Muscle of leg (tissue), 11 donors: ENCODE results near the gene ARHGAP26. TPM values are rescaled to one million over a fixed set of nuclear protein-coding genes. Genes with fewer than 3 reads are reported as not detected.
A peak's percentile ranks its signal among the peaks of the same experiment; 100 is the strongest.

Source experiments
- DNase-seq: peaks from one replicate; pipeline ENCODE4 v3.0.0; 2013
- H3K27ac ChIP-seq: one replicate; pipeline ENCODE4 v1.5.1; 2013; ENCODE audit warnings: mild to moderate bottlenecking, low read length, control low read depth
- H3K27me3 ChIP-seq: one replicate; pipeline ENCODE4 v1.6.1; 2013; ENCODE audit warnings: low read length; ENCODE audit not compliant: control insufficient read depth, insufficient read depth
- H3K36me3 ChIP-seq: one replicate; pipeline ENCODE4 v1.6.1; 2013; ENCODE audit warnings: low read length; ENCODE audit not compliant: control insufficient read depth, insufficient read depth
- H3K4me1 ChIP-seq: one replicate; pipeline ENCODE4 v1.6.1; 2013; ENCODE audit warnings: low read length; ENCODE audit not compliant: control insufficient read depth, insufficient read depth
- H3K4me3 ChIP-seq: one replicate; pipeline ENCODE4 v1.5.1; 2013; ENCODE audit warnings: low read length, control low read depth
- H3K9me3 ChIP-seq: replicated peaks from 2 replicates; pipeline ENCODE4 v1.6.1; 2013; ENCODE audit warnings: low read depth, low read length; ENCODE audit not compliant: control insufficient read depth
- WGBS: methylation state at CpG from one replicate; pipeline ENCODE4 v1.1.5; 2013; ENCODE audit warnings: missing lambda C conversion rate; ENCODE audit not compliant: insufficient coverage; 5-methylcytosine and 5-hydroxymethylcytosine counted together
- polyA plus RNA-seq, 8 donors: library from polyadenylated mRNA; unstranded; fragments of 120-200 nt; gene quantifications; one replicate each; pipeline versions ENCODE4 v1.2.1 to v1.2.3, GENCODE V29; 2013; ENCODE audit warnings: inconsistent platforms in 1 of 8, low replicate concordance in 1 of 8; ENCODE audit not compliant: insufficient read length in 8 of 8, insufficient read depth in 1 of 8
- total RNA-seq: library from RNA; stranded (reverse); fragments of 120-200 nt; gene quantifications from one replicate; pipeline ENCODE4 v1.2.4, GENCODE V29; 2013

The ARHGAP26 gene
- total and polyA plus RNA-seq, 9 donors: 10.4 to 17.1 (median 13.2) TPM

GRCh38 chr5:143029293-143029692 is 259.1 kb downstream of the ARHGAP26 start:
- 100% methylated on average over 1 of the region's 4 CpGs for WGBS
- Histone ChIP-seq H3K4me1 (peaks cover 26% of the 10 kb centered on the region), H3K36me3 (no peaks in the 10 kb centered on the region), H3K9me3 (no peaks in the 10 kb centered on the region), H3K27ac (no peak overlapping the region), H3K27me3 (no peaks in the 10 kb centered on the region), H3K4me3 (no peak overlapping the region)
- DNase-seq: no peak

DNA sequence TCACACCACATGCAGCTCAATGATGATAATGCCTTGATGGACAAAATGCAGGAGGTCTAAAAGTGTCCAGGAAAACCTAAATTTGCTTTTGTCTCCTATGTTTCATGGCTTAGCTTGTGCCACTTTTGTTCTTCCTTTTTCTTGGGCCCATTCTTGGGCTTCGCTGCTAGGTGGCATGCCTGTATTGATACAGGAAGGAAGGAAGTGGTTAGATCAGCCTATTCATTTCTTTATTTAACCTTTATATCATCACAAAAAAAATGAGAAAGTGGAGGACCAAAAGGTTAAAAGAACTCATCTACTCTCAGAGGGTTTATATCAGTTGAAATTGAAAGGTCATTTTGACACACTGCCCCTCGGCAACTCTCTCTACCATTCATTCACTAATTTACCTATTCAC is 260.2 kb downstream of the ARHGAP26 start:
- H3K9me3 ChIP-seq: no peaks in the 10 kb centered on the region
- H3K27me3 ChIP-seq: no peaks in the 10 kb centered on the region
- H3K36me3 ChIP-seq: no peaks in the 10 kb centered on the region
- DNase-seq: no peak
- no CpG with 5 or more reads among the region's 2 CpGs for WGBS
- H3K4me1 ChIP-seq: peaks cover 17% of the 10 kb centered on the region
- no peak overlapping the region for H3K4me3 ChIP-seq
- no peak overlapping the region for H3K27ac ChIP-seq

DNA sequence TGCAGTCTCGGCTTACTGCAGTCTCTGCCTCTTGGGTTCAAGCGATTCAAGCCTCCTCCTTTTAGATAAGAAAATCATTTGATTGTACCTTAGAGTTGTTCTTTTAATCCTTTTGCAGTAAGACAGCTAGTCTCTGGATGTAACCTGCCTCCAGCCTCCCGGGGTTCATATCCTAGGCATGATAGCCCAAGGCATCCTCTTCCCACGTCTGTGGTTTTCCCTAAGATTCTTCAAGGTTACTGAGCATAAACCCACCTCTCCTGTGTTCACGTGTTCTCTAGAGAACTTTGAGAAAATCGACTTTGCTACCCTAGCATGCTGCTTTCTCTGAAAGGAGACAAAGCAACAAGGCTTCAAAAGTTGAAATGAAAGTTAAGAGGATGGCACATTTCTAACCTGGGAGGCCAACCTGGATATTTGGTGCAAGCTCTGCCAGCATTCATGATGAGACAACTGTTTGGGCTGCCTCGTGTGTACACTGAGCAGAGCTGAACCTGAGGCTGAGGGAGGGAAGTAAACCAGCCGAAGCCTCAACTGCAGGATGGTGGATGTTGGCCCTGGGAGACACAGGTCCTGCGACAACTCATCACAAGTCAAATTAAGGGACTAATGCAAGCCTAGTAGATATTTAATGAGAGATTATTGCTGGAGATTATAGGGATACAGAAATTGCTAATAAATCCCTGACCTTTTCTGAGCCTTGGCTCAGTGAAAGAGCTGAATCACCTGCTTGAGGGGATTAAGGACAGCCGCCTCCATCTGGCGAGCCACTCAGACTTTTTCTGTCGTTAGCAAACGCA is 261.8 kb downstream of the ARHGAP26 start:
- Histone ChIP-seq H3K36me3 (no peaks in the 10 kb centered on the region), H3K4me1 (peaks cover 8% of the 10 kb centered on the region), H3K4me3 (no peak overlapping the region), H3K27me3 (no peaks in the 10 kb centered on the region), H3K9me3 (no peaks in the 10 kb centered on the region), H3K27ac (no peak overlapping the region)
- 65% methylated on average over 6 of the region's 13 CpGs for WGBS
- DNase-seq: peak; percentile 27

DNA sequence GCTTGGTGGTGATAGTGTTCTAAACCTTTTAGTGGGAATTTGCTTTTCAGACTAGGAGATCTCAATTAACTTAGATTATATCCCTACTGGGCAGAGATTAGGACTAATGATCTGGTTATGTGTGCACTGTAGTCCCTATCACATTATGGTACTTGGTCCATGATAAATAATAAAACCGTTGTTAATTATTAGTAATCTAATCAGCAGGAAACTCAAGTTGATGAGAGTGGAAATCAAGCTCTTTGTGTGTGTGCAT is 262.3 kb downstream of the ARHGAP26 start:
- Histone ChIP-seq H3K36me3 (no peaks in the 10 kb centered on the region), H3K9me3 (no peaks in the 10 kb centered on the region), H3K27me3 (no peaks in the 10 kb centered on the region), H3K27ac (no peak overlapping the region), H3K4me1 (peaks cover 8% of the 10 kb centered on the region), H3K4me3 (no peak overlapping the region)
- no peak for DNase-seq
- no CpG with 5 or more reads among the region's 1 CpG for WGBS

DNA sequence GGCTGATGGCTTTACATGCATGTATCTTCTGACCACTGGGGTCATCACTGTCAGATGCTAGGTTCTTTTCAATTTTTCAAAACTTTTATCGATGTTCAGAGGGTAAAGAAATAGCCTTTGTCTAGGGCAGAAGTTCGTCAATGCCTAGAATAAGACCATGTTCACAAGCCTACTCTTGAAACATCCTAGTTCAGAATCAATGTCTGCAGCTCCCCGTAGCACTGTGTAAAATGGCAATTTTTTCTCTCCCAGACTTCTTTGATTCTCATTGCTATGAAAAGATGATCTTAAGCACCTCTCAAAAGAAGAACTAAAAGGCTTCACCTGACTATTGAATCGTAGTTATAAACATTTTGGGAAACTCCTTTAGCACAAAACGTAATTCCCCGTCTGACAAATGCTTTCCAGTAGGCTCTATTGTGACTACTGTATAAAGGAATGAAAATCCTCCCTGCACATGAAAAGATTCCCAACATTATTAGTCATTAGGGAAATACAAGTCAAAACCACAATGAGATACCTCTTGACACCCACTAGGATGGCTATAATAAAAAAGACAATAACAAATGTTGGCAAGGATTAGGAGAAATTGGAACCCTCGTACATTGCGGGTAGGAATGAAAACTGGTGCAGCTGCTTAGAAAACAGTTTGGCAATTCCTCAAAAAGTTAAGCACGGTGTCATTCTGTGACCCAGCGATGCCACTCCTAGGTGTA is 263.5 kb downstream of the ARHGAP26 start:
- Histone ChIP-seq H3K27ac (no peak overlapping the region), H3K9me3 (no peaks in the 10 kb centered on the region), H3K4me1 (peaks cover 8% of the 10 kb centered on the region), H3K36me3 (no peaks in the 10 kb centered on the region), H3K27me3 (no peaks in the 10 kb centered on the region), H3K4me3 (no peak overlapping the region)
- WGBS: 100% methylated on average over 2 of the region's 10 CpGs
- no peak for DNase-seq

GRCh38 chr5:143036146-143036927 is 266.2 kb downstream of the ARHGAP26 start:
- DNase-seq: no peak
- no peaks in the 10 kb centered on the region for H3K27me3 ChIP-seq
- H3K4me3 ChIP-seq: no peak overlapping the region
- H3K9me3 ChIP-seq: no peaks in the 10 kb centered on the region
- no peaks in the 10 kb centered on the region for H3K36me3 ChIP-seq
- H3K27ac ChIP-seq: no peak overlapping the region
- H3K4me1 ChIP-seq: peaks cover 10% of the 10 kb centered on the region
- 100% methylated on average over 1 of the region's 4 CpGs for WGBS

GRCh38 chr5:143037071-143037470 is 266.9 kb downstream of the ARHGAP26 start:
- H3K27me3 ChIP-seq: no peaks in the 10 kb centered on the region
- H3K27ac ChIP-seq: no peak overlapping the region
- DNase-seq: peak; percentile 73
- H3K9me3 ChIP-seq: no peaks in the 10 kb centered on the region
- H3K36me3 ChIP-seq: peaks cover 2% of the 10 kb centered on the region
- H3K4me1 ChIP-seq: peaks cover 13% of the 10 kb centered on the region
- H3K4me3 ChIP-seq: no peak overlapping the region
- WGBS: 60% methylated on average over 3 of the region's 3 CpGs

- WGBS: no CpG with 5 or more reads among the region's 1 CpG
- Histone ChIP-seq H3K4me3 (no peak overlapping the region), H3K36me3 (peaks cover 2% of the 10 kb centered on the region), H3K27ac (peak overlapping the region; percentile 29), H3K4me1 (peaks cover 15% of the 10 kb centered on the region), H3K27me3 (no peaks in the 10 kb centered on the region), H3K9me3 (no peaks in the 10 kb centered on the region)
- DNase-seq: no peak
These were observed 267.5 kb downstream of the ARHGAP26 start for GRCh38 chr5:143037708-143038107.

- H3K27ac ChIP-seq: no peak overlapping the region
- H3K36me3 ChIP-seq: peaks cover 4% of the 10 kb centered on the region
These were observed 270.4 kb downstream of the ARHGAP26 start for GRCh38 chr5:143040622-143041021.

DNA sequence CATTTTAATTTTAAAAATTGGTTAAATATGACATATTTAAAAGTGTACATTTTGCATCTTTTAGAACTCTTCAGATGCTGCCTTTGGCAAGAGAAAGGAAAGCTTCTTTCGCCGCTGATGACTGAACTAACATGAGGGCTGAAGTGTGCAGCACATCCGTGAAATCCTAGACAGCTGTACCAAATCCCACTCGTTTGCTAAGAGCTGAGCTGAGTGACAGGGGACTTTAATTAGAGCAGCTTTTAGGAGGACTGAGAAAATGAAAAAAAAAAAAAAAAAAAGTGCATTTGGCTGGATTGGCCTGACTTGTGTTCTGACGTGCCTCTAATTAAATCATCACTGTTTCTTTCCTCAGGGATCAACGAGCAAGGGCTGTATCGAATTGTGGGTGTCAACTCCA is 271.3 kb downstream of the ARHGAP26 start:
- 63% methylated on average over 2 of the region's 7 CpGs for WGBS
- Histone ChIP-seq H3K27me3 (no peaks in the 10 kb centered on the region), H3K4me1 (peaks cover 21% of the 10 kb centered on the region), H3K9me3 (no peaks in the 10 kb centered on the region), H3K4me3 (no peak overlapping the region), H3K27ac (peak overlapping the region; percentile 90), H3K36me3 (peaks cover 4% of the 10 kb centered on the region)
- peak; percentile 90 for DNase-seq

More at GRCh38 chr5:143040622-143041021, 270.4 kb downstream of the ARHGAP26 start:
- WGBS: 79% methylated on average over 2 of the region's 2 CpGs
- H3K4me1 ChIP-seq: peaks cover 21% of the 10 kb centered on the region
- H3K4me3 ChIP-seq: no peak overlapping the region
- no peak for DNase-seq
- no peaks in the 10 kb centered on the region for H3K9me3 ChIP-seq
- H3K27me3 ChIP-seq: no peaks in the 10 kb centered on the region
